HEK293 (cell line): ENCODE measurements around the gene UBE2Q1.

ENCODE experiments used
- BCL6B ChIP-seq: fragments of 450-650 bp; formaldehyde crosslinking; IDR thresholded peaks from 2 replicates; pipeline ENCODE4 v1.5.1; 2017; ENCODE audit warnings: missing biosample characterization, missing genetic modification characterization
- GFI1B ChIP-seq: fragments of 450-650 bp; formaldehyde crosslinking; IDR thresholded peaks from 2 replicates; pipeline ENCODE4 v1.5.1; 2016; ENCODE audit warnings: missing biosample characterization, missing genetic modification characterization
- GLI4 ChIP-seq: fragments of 450-650 bp; formaldehyde crosslinking; IDR thresholded peaks from 2 replicates; pipeline ENCODE4 v1.5.1; 2016; ENCODE audit warnings: missing biosample characterization, missing genetic modification characterization
- KLF10 ChIP-seq: fragments of 450-650 bp; IDR thresholded peaks from 2 replicates; pipeline ENCODE4 v1.5.1; 2018; ENCODE audit warnings: missing biosample characterization, mild to moderate bottlenecking, missing genetic modification characterization
- MEIS1 ChIP-seq: sonication (generic); formaldehyde crosslinking; IDR thresholded peaks from 2 replicates; pipeline ENCODE4 v1.8.1; 2022; ENCODE audit warnings: missing genetic modification reagents, mild to moderate bottlenecking, borderline replicate concordance
- MZF1 ChIP-seq: fragments of 450-650 bp; formaldehyde crosslinking; IDR thresholded peaks from 2 replicates; pipeline ENCODE4 v1.5.1; 2017; ENCODE audit warnings: missing biosample characterization, missing genetic modification characterization, borderline replicate concordance
- SALL2 ChIP-seq: fragments of 450-650 bp; formaldehyde crosslinking; IDR thresholded peaks from 2 replicates; pipeline ENCODE4 v1.5.0; 2017; ENCODE audit warnings: missing biosample characterization, mild to moderate bottlenecking, missing genetic modification characterization, borderline replicate concordance
- TCF7L2 ChIP-seq: IDR thresholded peaks from 2 replicates; pipeline ENCODE4 v1.6.1; 2011; ENCODE audit warnings: low read depth, mild to moderate bottlenecking, inconsistent platforms, low read length, moderate library complexity, borderline replicate concordance
- TSHZ1 ChIP-seq: fragments of 450-650 bp; formaldehyde crosslinking; IDR thresholded peaks from 2 replicates; pipeline ENCODE4 v1.5.1; 2016; ENCODE audit warnings: missing biosample characterization, missing genetic modification characterization, borderline replicate concordance
- YY2 ChIP-seq: fragments of 450-650 bp; formaldehyde crosslinking; IDR thresholded peaks from 2 replicates; pipeline ENCODE4 v1.5.1; 2016; ENCODE audit warnings: missing biosample characterization, missing genetic modification characterization
- ZBTB1 ChIP-seq: fragments of 450-650 bp; formaldehyde crosslinking; IDR thresholded peaks from 2 replicates; pipeline ENCODE4 v1.5.1; 2016; ENCODE audit warnings: missing biosample characterization, missing genetic modification characterization
- ZBTB11 ChIP-seq: fragments of 450-650 bp; formaldehyde crosslinking; conservative IDR thresholded peaks from 2 replicates; pipeline ENCODE4 v1.5.1; 2016; ENCODE audit warnings: low read depth, missing biosample characterization, missing genetic modification characterization
- ZBTB44 ChIP-seq: fragments of 450-650 bp; IDR thresholded peaks from 2 replicates; pipeline ENCODE4 v1.5.1; 2018; ENCODE audit warnings: missing biosample characterization, mild to moderate bottlenecking, missing genetic modification characterization
- ZFP41 ChIP-seq: fragments of 450-650 bp; formaldehyde crosslinking; IDR thresholded peaks from 2 replicates; pipeline ENCODE4 v1.5.1; 2016; ENCODE audit warnings: missing biosample characterization, missing genetic modification characterization, borderline replicate concordance
- ZNF140 ChIP-seq: fragments of 450-650 bp; formaldehyde crosslinking; IDR thresholded peaks from 2 replicates; pipeline ENCODE4 v1.5.1; 2016; ENCODE audit warnings: missing biosample characterization, missing genetic modification characterization
- ZNF169 ChIP-seq: fragments of 450-650 bp; formaldehyde crosslinking; IDR thresholded peaks from 2 replicates; pipeline ENCODE4 v1.5.1; 2016; ENCODE audit warnings: missing biosample characterization, missing genetic modification characterization
- ZNF214 ChIP-seq: fragments of 450-650 bp; formaldehyde crosslinking; IDR thresholded peaks from 2 replicates; pipeline ENCODE4 v1.5.1; 2017; ENCODE audit warnings: missing biosample characterization, mild to moderate bottlenecking, missing genetic modification characterization, borderline replicate concordance
- ZNF221 ChIP-seq: fragments of 450-650 bp; formaldehyde crosslinking; IDR thresholded peaks from 2 replicates; pipeline ENCODE4 v1.5.1; 2017; ENCODE audit warnings: missing biosample characterization, missing genetic modification characterization, borderline replicate concordance
- ZNF280D ChIP-seq: fragments of 450-650 bp; formaldehyde crosslinking; IDR thresholded peaks from 2 replicates; pipeline ENCODE4 v1.5.1; 2016; ENCODE audit warnings: missing biosample characterization, missing genetic modification characterization
- ZNF302 ChIP-seq: fragments of 450-650 bp; formaldehyde crosslinking; IDR thresholded peaks from 2 replicates; pipeline ENCODE4 v1.5.1; 2016; ENCODE audit warnings: missing biosample characterization, missing genetic modification characterization, low read depth
- ZNF341 ChIP-seq: fragments of 450-650 bp; formaldehyde crosslinking; IDR thresholded peaks from 2 replicates; pipeline ENCODE4; 2016; ENCODE audit warnings: low read depth, missing biosample characterization, missing genetic modification characterization
- ZNF366 ChIP-seq: fragments of 450-650 bp; formaldehyde crosslinking; conservative IDR thresholded peaks from 2 replicates; pipeline ENCODE4 v1.5.1; 2016; ENCODE audit warnings: missing biosample characterization, missing genetic modification characterization
- ZNF433 ChIP-seq: fragments of 450-650 bp; formaldehyde crosslinking; IDR thresholded peaks from 2 replicates; pipeline ENCODE4 v1.5.1; 2016; ENCODE audit warnings: missing biosample characterization, missing genetic modification characterization, low read depth
- ZNF549 ChIP-seq: fragments of 450-650 bp; IDR thresholded peaks from 2 replicates; pipeline ENCODE4 v1.5.1; 2018; ENCODE audit warnings: missing biosample characterization, missing genetic modification characterization, mild to moderate bottlenecking, inconsistent platforms, moderate library complexity
- ZNF560 ChIP-seq: fragments of 450-650 bp; formaldehyde crosslinking; IDR thresholded peaks from 2 replicates; pipeline ENCODE4 v1.5.1; 2017; ENCODE audit warnings: missing biosample characterization, missing genetic modification characterization, borderline replicate concordance
- ZNF677 ChIP-seq: fragments of 450-650 bp; IDR thresholded peaks from 2 replicates; pipeline ENCODE4 v1.5.0; 2018; ENCODE audit warnings: missing biosample characterization, mild to moderate bottlenecking, missing genetic modification characterization, moderate library complexity
- ZNF76 ChIP-seq: fragments of 450-650 bp; formaldehyde crosslinking; IDR thresholded peaks from 2 replicates; pipeline ENCODE4; 2016; ENCODE audit warnings: low read depth, missing biosample characterization, missing genetic modification characterization, borderline replicate concordance
- ZNF791 ChIP-seq: fragments of 450-650 bp; formaldehyde crosslinking; IDR thresholded peaks from 2 replicates; pipeline ENCODE4 v1.5.1; 2016; ENCODE audit warnings: missing biosample characterization, missing genetic modification characterization

The UBE2Q1 gene

GRCh38 chr1:154559466-154560044 is 1.1 kb upstream of the UBE2Q1 start (continued):
- no peak for TF ChIP-seq ZNF560 (tag by site-specific recombination)
- peak; percentile 33 for TF ChIP-seq MZF1
- no peak for TF ChIP-seq ZNF169 (tag by site-specific recombination)
- no peak for TF ChIP-seq ZBTB11
- TF ChIP-seq ZNF677 (tag by site-specific recombination), result no peak
- no peak for TF ChIP-seq GLI4
- no peak for TF ChIP-seq BCL6B (tag by site-specific recombination)
- TF ChIP-seq YY2 (tag by site-specific recombination), result peak; percentile 50; the same call in 1 of the 2 replicates
- TF ChIP-seq MEIS1, result no peak
- no peak for TF ChIP-seq ZNF280D (tag by site-specific recombination)
- TF ChIP-seq ZNF214 (tag by site-specific recombination), result no peak
- TF ChIP-seq TSHZ1, result no peak
- no peak for TF ChIP-seq ZFP41 (tag by site-specific recombination)
- no peak for TF ChIP-seq ZNF221 (tag by site-specific recombination)
- TF ChIP-seq TCF7L2, result no peak
- TF ChIP-seq ZNF791 (tag by site-specific recombination), result no peak
- TF ChIP-seq KLF10, result no peak
- no peak for TF ChIP-seq ZNF341 (tag by site-specific recombination)
- TF ChIP-seq SALL2 (tag by site-specific recombination), result no peak
- TF ChIP-seq ZBTB44, result no peak
- TF ChIP-seq GFI1B, result no peak
- no peak for TF ChIP-seq ZNF302 (tag by site-specific recombination)
- no peak for TF ChIP-seq ZNF366
- TF ChIP-seq ZNF76, result no peak
- no peak for TF ChIP-seq ZNF549 (tag by site-specific recombination)
- TF ChIP-seq ZNF140 (tag by site-specific recombination), result no peak
- TF ChIP-seq ZNF433, result no peak
- no peak for TF ChIP-seq ZBTB1
